AG04450 (cell line): Measurements from ENCODE around the gene PTPRR. TPM values are rescaled to one million over a fixed set of nuclear protein-coding genes. Genes with fewer than 3 reads are reported as not detected.

Source experiments
- CTCF ChIA-PET: fragments of 300-600, 350-600 bp; formaldehyde crosslinking; extraction: SDS; loops from one replicate; lab custom pipeline; 2022; ENCODE audit warnings: antibody characterized with exemption, inconsistent platforms; lab: Charles Lee
- POLR2A ChIA-PET: fragments of 350-600 bp; formaldehyde crosslinking; extraction: SDS; loops from one replicate; lab custom pipeline; 2021; ENCODE audit warnings: antibody characterized with exemption, inconsistent platforms; lab: Yijun Ruan, JAX
- DNase-seq: peaks from one replicate; pipeline ENCODE4 v3.0.0-alpha.2; 2011; ENCODE audit warnings: low read depth, low spot score
- H3K27ac ChIP-seq: one replicate; pipeline ENCODE4 v1.5.1; 2012; ENCODE audit warnings: low read depth, low read length, control low read depth
- H3K27me3 ChIP-seq: one replicate; pipeline ENCODE4 v1.6.0; 2012; ENCODE audit warnings: low read length; ENCODE audit not compliant: control insufficient read depth, insufficient read depth
- H3K4me3 ChIP-seq: 2 replicates; pipeline ENCODE4 v1.5.1; 2011; ENCODE audit warnings: mild to moderate bottlenecking, low read depth, low read length, control low read depth
- H3K9me3 ChIP-seq: 2 replicates; pipeline ENCODE4 v1.5.1; 2012; ENCODE audit warnings: low read length; ENCODE audit not compliant: control insufficient read depth, insufficient read depth
- polyA plus RNA-seq: library from polyadenylated mRNA; depleted of rRNA; stranded (reverse); fragments of >200 nt; gene quantifications from 2 replicates; pipeline ENCODE4 v1.2.3, GENCODE V29; 2011
- TF ChIP-seq, protein P1 (sequence below): IDR thresholded peaks from 2 replicates; pipeline ENCODE4 v1.5.1; 2011; ENCODE audit warnings: low read depth, low read length, control low read depth, inconsistent platforms

PTPRR gene
- polyA plus RNA-seq, 1 experiment = 0.07 TPM

DNA sequence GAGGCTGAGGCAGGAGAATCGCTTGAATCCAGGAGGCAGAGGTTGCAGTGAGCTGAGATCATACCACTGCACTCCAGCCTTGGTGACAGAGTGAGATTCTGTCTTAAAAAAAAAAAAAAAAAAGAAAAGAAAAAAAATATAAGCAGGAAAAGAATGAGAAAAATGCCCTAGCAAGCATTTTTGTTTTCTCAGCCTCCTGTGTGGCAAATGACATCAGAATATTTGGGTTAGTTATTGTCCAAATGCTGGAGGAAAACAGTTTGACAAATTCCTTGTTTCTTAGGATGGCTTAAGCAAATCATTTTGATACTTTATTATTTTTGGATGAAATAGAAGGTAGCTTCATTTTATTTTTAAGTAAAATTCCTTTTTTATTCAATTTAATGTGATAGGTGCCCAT is 7.5 kb upstream of the PTPRR start:
- POLR2A ChIA-PET = no interaction called here
- no peak for DNase-seq
- Histone ChIP-seq H3K27ac (no peak overlapping the region), H3K9me3 (no peaks in the 10 kb centered on the region), H3K27me3 (no peaks in the 10 kb centered on the region), H3K4me3 (no peak overlapping the region)
- TF ChIP-seq, protein P1, sequence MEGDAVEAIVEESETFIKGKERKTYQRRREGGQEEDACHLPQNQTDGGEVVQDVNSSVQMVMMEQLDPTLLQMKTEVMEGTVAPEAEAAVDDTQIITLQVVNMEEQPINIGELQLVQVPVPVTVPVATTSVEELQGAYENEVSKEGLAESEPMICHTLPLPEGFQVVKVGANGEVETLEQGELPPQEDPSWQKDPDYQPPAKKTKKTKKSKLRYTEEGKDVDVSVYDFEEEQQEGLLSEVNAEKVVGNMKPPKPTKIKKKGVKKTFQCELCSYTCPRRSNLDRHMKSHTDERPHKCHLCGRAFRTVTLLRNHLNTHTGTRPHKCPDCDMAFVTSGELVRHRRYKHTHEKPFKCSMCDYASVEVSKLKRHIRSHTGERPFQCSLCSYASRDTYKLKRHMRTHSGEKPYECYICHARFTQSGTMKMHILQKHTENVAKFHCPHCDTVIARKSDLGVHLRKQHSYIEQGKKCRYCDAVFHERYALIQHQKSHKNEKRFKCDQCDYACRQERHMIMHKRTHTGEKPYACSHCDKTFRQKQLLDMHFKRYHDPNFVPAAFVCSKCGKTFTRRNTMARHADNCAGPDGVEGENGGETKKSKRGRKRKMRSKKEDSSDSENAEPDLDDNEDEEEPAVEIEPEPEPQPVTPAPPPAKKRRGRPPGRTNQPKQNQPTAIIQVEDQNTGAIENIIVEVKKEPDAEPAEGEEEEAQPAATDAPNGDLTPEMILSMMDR = no peak
- CTCF ChIA-PET = interaction anchor here (0.7 kb wide), 1 partner anchor 33 kb away, joined by 3 read pairs; no protein-coding TSS in a partner anchor

- no peaks in the 10 kb centered on the region for H3K27me3 ChIP-seq
- H3K27ac ChIP-seq = no peak overlapping the region
- CTCF ChIA-PET = no interaction called here
- TF ChIP-seq, protein P1 = no peak
- POLR2A ChIA-PET = no interaction called here
- no peak overlapping the region for H3K4me3 ChIP-seq
- H3K9me3 ChIP-seq = no peaks in the 10 kb centered on the region
- no peak for DNase-seq
Observed at GRCh38 chr12:70927356-70927755, 6.8 kb upstream of the PTPRR start.

GRCh38 chr12:70925539-70925938 is 5.0 kb upstream of the PTPRR start:
- TF ChIP-seq, protein P1 = no peak
- no peaks in the 10 kb centered on the region for H3K9me3 ChIP-seq
- no peak overlapping the region for H3K4me3 ChIP-seq
- CTCF ChIA-PET = no interaction called here
- H3K27me3 ChIP-seq = no peaks in the 10 kb centered on the region
- H3K27ac ChIP-seq = no peak overlapping the region
- no peak for DNase-seq
- POLR2A ChIA-PET = no interaction called here

GRCh38 chr12:70920891-70921290 is 353 bp upstream of the PTPRR start:
- DNase-seq = no peak
- H3K27me3 ChIP-seq = no peaks in the 10 kb centered on the region
- ChIA-PET POLR2A (no interaction called here), CTCF (no interaction called here)
- TF ChIP-seq, protein P1 = no peak
- H3K27ac ChIP-seq = no peak overlapping the region
- no peak overlapping the region for H3K4me3 ChIP-seq
- H3K9me3 ChIP-seq = no peaks in the 10 kb centered on the region

GRCh38 chr12:70919597-70920035 is 922 bp downstream of the PTPRR start:
- TF ChIP-seq, protein P1 = no peak
- Histone ChIP-seq H3K9me3 (no peaks in the 10 kb centered on the region), H3K4me3 (no peak overlapping the region), H3K27ac (no peak overlapping the region), H3K27me3 (no peaks in the 10 kb centered on the region)
- no peak for DNase-seq
- POLR2A ChIA-PET = no interaction called here
- CTCF ChIA-PET = no interaction called here
